ENCODE results near the gene PRDM15.

GRCh38 chr21:41897047-41897669, 18.0 kb upstream of the PRDM15 start:
- TF ChIP-seq CTCF (optimal IDR thresholded peaks at IDR 0.05 in 1 of 3, IDR thresholded peaks at IDR 0.05 in 1 of 3, conservative IDR thresholded peaks at IDR 0.05 in 1 of 3; ENCODE audit: extremely low read depth in 1 of 3, insufficient read depth in 2 of 3, low read length in 3 of 3) (no peak), EZH2 (IDR thresholded peaks at IDR 0.05; ENCODE audit: low read length) (no peak)
